Right kidney (tissue), 1 donor: ENCODE measurements around the gene BRD3.

ENCODE experiments used
- DNase-seq: peaks from one replicate; pipeline ENCODE4 v3.0.0-alpha.2; 2016

The BRD3 gene

DNA sequence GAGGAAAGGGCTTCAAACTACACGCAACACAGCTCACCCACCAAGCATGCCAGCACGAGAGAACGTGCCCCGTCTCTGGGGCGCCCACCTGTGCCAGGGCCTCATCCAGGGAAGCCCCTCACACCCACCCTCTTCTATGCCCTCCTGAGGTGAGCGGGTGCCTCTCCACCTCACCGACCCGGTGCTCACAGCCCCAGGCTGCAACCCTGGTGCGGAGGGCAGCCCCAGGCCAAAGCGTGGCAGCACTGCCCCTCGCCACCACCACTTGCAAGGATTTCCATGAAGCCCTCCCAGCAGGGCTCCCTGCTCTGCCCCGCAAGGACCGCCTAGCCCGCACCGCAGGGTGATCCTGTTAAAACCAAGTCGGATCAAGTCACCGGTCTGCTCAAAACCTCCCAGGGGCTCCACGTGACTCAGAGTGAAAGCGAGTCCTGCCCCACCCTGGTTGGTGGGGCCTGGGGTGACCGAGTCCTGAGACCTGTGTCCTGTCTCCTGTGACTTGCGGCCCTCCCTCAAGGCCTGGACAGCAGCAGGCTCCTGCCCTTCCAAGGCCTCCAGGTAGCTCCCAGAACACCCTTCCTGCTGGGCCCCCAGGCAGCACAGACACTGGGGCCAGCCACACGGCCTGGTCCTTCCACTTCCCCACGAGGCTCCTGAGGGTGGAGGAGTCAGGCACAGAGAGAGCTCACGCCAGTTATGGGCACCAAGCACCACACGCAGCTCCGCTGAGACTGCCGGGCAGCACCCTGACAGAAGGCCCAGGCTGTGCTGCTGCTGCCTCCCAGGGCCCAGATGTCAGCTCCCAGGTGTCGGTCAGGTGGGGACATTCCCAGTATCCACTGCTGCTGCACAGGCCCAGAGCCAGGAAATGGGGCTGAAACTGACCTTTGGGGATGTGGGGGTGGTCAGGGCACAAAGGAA lies 12.7 kb downstream of the BRD3 start:
- no peak for DNase-seq

- DNase-seq, result no peak
These were observed 13.7 kb downstream of the BRD3 start for GRCh38 chr9:134053941-134054761.

DNA sequence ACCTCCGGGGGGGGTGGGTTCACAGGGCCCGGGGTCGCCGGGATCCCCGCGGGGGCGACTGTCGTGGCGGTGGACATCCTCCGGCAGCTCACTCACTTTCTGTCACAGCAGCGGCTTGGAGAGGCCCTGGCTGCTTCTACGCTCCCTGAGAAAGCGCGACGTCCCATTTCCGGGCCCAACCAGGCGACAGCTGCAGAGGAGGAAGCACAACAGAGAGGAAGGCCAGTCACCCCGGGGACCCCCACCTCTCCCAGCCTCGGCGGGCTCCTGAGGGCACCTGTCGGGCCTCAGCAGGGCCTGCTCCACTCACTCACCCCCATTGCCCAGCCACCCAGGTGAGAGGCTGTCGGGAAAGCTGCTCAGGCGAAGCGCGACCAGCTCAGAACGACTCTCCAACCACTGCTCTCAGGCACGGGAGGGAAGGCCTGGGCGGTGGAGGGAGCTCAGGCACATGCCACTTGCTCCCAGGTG lies 14.4 kb downstream of the BRD3 start:
- DNase-seq, result no peak

- no peak for DNase-seq
These were observed 14.9 kb downstream of the BRD3 start for GRCh38 chr9:134052941-134053340.

DNA sequence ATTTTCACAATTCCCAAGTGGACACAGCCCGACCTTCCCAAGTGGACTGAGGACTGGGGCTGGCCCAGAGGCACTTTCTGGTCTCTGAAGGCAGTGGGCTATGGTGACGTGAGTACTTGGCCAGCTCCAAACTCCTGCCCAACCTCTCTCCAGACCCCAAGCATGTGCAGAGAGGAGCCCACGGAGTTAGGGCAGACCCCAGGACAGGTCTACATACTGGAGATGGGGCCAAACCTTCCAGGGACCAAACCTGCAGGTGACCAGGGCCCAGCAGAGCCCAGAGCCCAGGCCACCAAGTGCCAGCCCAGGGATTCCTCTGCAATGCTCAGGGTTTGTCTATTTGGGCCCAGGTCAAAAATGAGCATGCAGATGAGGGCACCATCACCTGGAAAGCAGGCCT lies 15.3 kb downstream of the BRD3 start:
- no peak for DNase-seq

GRCh38 chr9:134051319-134051718 lies 16.5 kb downstream of the BRD3 start:
- DNase-seq, result no peak

DNA sequence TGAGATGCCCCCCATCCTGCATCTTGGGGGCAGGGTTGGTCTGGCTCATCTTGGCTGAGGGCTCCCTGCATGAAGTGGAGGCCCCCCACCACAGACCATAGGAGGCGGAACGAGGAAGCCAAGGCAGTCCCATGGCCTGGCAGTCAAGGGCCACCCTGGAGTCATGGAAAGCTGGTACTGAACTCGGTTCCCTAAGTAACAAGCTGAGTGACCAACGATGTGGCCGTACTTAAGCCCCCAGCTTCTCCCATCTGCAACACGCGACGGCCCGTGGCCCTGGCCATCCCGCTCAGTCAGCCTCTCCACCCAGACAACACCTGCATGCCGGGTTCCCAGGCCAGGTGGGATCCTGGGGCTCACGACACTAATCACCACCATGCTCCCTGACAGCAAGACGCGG lies 17.1 kb downstream of the BRD3 start:
- no peak for DNase-seq

DNA sequence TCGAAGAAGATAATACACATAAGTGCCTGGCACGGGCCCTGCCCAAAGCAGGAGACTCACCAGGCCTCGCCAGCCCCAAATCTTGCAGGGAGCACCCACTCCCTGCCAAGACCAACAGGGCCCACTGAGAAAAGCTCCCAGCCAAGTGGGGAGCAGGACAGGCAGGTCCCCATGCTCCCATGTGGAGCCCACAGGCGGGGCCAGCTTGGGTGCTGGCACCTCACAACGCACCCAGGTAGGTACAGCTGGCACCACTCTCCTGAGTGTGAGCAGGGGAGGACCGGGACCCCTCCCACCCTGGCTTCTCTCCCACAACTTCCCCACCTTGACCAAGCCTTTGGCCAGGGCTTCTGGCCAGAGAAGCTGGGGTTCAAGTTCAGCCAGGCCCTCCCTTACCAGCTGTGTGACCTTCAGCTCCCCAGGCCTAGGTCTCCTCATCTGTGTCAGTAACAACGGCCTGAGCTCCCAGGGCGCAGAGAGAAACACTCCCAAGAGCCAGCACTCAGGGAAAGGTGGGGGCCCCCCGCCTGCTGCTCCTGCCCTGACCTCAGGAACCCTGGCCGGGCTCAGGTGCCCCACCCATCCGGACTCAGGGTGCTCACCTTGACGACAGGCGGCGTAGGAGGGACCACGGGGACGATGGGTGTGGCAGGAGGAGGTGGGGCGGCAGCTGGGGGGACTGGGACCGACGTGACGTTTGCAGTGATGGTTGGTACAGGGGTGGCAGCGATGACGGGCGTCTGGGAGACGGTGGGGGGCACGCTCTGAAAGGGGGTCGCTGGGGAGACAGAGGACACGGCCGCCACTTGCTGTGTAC lies 17.8 kb downstream of the BRD3 start:
- DNase-seq, result no peak

DNA sequence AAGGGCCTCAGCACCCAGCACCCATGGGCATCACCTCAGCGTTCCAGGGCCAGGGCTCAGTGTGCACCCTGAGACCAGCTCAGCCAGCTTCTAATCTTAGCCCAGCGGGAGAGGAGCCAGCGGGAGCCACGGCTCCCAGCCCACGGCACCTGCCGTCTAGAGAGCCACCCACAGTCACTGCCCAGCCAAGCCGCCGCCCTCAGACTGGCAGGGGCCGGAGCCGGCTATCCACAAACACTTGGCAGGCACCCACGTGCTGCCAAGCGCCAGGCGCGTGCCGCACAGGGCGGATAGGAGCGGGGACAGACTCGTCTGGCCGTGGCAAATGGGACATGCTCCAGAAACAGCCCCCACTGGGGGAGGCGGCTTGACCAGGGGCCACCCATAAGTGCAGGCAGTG lies 18.6 kb downstream of the BRD3 start:
- no peak for DNase-seq

DNA sequence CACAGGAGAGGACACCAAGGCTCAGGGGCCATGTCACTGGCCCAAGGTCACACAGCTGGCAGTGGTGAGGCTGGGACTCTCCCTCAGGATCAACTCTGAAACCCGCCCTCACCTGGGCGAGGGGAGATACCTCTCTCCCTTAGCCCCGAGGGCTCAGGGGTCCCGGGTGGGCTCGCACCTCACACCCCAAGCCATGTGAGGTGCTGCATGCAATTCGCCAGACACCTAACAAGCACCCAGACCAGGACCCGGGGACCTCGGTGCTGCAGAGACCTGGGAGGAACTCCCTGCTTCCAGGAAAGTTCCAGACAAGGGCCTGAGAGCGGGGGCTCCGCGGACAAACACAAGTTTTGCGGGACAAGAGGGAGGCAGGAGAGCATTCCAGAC lies 19.3 kb downstream of the BRD3 start:
- DNase-seq, result no peak

GRCh38 chr9:134047868-134048581 lies 19.8 kb downstream of the BRD3 start:
- no peak for DNase-seq

GRCh38 chr9:134046894-134047681 lies 20.7 kb downstream of the BRD3 start:
- DNase-seq, result no peak

- no peak for DNase-seq
These were observed 21.8 kb downstream of the BRD3 start for GRCh38 chr9:134045841-134046544.

- no peak for DNase-seq
These were observed 22.9 kb downstream of the BRD3 start for GRCh38 chr9:134044944-134045343.

GRCh38 chr9:134043531-134043988 lies 24.3 kb downstream of the BRD3 start:
- DNase-seq, result no peak

GRCh38 chr9:134041649-134041962 lies 26.2 kb downstream of the BRD3 start:
- DNase-seq, result no peak

- DNase-seq, result no peak
These were observed 26.8 kb downstream of the BRD3 start for GRCh38 chr9:134040781-134041648.

GRCh38 chr9:134040176-134040565 lies 27.7 kb downstream of the BRD3 start:
- no peak for DNase-seq
